ENCODE measurements around the gene C10orf105.

C10orf105 gene

DNA sequence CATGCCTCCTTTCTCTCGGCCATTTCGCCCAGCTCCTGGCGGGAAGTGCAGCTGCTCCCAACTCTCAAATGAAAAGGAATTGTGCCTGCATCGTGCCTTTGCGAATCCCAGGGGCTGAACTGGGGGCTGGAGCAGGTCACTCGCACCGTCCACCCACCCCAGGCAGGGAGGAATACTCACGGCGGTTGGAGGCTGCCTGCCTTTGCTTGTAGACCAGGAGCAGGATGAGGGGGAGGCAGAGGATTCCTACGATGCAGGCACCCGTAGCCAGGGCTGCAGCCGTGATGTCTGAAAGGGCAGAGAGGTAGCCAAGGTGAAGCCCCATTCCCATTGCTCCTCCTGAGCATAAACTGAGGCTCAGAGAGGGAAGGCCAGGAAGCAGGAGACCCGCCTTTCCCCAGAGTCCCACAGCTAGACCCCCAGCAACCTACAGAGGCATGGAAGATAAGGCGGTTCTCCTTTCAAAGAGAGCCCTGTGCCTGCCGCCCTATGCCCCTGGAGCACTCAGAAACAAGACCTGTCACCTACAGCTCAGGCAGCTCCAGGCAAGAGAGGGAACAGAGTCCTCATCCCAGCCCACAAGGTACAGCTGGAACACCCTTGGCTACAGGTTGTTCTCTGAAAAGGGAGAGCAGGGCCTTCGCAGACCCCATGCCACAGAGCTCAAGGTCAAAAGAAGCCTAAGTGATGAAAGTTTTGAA lies 35.8 kb upstream of the C10orf105 start:
- H3K9ac ChIP-seq (ENCODE audit: low read depth, low read length) = no peak overlapping the region
- H3K9me3 ChIP-seq (ENCODE audit: control insufficient read depth, insufficient read depth, low read length) = no peaks in the 10 kb centered on the region
- H3K36me3 ChIP-seq (ENCODE audit: insufficient read depth, low read length) = no peaks in the 10 kb centered on the region
- H3K4me1 ChIP-seq (ENCODE audit: insufficient read depth, low read length) = peaks cover 5% of the 10 kb centered on the region; the same call in 1 of the 2 replicates

DNA sequence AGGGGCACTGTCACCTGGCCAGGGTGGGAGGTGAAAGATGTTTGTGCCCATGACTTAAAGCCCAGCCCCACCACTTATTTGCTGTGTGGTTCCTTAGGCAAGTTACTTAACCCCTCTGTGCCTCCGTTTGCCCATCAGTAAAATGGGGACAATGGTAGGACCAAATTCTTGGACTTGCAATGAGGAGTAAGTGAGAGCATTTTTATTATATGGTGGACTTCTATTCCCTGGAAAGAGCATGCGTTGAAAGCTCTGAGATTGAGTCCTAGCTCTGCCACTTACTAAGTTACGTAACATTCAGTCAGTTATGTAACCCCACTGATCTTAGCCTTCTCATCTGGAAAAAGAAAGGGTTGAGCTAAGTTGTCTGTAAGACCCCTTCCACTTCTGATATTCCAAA lies 35.0 kb upstream of the C10orf105 start:
- no peak overlapping the region for H3K9ac ChIP-seq (ENCODE audit: low read depth, low read length)
- no peaks in the 10 kb centered on the region for H3K36me3 ChIP-seq (ENCODE audit: insufficient read depth, low read length)
- H3K4me1 ChIP-seq (ENCODE audit: insufficient read depth, low read length) = peaks cover 5% of the 10 kb centered on the region; the same call in 1 of the 2 replicates
- H3K9me3 ChIP-seq (ENCODE audit: control insufficient read depth, insufficient read depth, low read length) = no peaks in the 10 kb centered on the region

DNA sequence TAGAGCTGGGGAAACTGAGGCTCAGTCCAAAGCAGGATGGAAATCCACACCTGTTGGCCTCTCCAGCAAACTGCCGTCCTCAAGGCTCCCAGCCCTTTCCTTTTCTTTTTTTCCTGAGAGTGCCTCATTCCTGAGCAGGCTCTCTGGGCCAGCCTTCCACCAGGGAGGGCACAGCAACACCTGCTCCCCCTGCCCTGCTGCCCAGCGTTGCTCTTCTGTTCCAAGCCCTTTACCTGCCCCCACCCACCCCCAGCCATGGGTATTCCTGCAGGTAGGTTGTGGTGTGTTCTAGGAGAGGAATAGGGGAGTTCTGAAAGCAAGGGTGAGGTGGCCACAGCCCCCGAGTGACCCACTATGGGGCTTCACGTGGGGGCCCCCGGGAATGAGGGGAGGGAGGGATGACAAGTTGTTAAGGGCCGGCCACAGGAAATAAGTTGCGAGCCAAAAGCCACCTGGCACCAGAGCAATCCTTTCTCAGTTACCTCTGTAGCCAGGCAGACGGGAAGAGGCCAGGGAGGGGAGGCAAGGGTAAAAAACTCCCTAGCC lies 34.5 kb upstream of the C10orf105 start:
- no peaks in the 10 kb centered on the region for H3K9me3 ChIP-seq (ENCODE audit: control insufficient read depth, insufficient read depth, low read length)
- H3K4me1 ChIP-seq (ENCODE audit: insufficient read depth, low read length) = peaks cover 5% of the 10 kb centered on the region; the same call in 1 of the 2 replicates
- no peak overlapping the region for H3K9ac ChIP-seq (ENCODE audit: low read depth, low read length)
- H3K36me3 ChIP-seq (ENCODE audit: insufficient read depth, low read length) = no peaks in the 10 kb centered on the region

DNA sequence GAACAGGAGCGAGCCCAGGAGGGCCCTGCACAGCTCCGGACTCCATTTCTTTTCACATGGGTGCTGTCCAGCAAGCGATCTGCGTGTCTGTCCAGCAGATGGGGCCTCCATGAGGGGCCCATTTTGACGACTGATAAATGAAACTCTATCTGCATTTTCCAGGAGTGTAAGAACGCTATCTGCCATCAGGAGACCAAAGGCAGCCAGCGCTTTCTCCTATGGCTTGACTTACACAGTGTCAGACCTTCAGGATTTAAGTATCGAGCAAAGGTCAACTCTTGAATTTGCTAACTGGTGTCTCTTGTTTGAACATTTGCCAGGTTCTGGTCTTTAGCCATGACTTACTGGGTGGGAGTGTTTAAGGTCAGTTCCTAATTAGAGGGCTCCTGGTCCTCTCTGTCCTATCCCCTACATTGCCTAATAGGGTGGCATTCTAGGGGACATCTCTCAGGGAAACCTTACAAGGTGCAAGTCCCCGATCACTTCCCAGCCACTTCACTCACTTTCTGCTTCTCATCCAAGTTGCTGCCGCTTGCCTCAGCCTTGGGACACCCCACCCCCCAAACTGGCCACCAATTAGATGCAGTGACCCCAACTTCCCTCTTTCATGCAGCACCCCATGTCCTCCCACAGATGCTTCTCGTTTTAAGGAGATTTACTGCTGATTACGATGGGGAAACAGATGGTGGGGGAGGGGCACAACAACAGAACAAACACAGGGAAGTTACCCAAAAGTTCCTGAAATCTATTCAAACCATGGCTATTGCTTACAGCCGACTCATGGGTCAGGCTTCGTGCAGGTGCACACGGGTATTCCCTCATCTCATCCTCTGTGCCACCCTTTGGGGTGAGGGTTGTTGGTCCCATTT lies 33.7 kb upstream of the C10orf105 start:
- Histone ChIP-seq H3K36me3 (ENCODE audit: insufficient read depth, low read length) (no peaks in the 10 kb centered on the region), H3K9me3 (ENCODE audit: control insufficient read depth, insufficient read depth, low read length) (no peaks in the 10 kb centered on the region), H3K4me1 (ENCODE audit: insufficient read depth, low read length) (peaks cover 5% of the 10 kb centered on the region; the same call in 1 of the 2 replicates), H3K9ac (ENCODE audit: low read depth, low read length) (no peak overlapping the region)

DNA sequence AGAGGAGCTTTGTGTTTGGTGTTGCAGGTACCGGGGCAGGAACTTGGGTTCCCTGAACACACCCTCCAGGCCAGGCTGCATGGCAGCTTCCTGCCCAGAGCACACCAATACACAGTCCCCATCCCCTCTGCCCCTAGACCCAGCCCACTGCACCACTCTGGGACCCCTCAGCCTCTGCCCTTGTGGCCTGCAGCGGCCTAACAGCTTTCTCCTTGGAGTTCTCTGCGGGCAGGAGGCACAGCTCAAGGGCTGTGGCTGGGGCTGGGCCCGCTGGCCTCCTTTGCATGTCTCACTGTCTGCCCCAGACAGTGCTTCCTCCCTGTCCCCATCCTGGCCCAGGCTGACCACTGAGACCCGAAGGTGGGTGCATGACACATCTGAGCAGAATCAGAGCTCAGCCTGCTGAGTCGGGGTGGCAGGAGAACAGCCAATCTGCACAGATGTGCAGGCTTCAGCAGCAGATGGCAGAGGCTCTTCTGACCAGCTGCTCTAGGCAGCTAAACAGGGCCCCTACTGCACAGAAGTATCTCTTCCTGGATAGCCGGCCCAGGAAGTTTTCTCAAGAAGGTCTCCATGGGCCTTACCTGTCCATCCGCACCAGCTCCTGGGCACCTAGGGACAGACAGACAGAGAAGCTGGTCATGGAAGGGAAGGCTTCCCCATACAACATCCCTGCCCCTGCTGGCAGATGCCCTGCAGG lies 33.0 kb upstream of the C10orf105 start:
- Histone ChIP-seq H3K9ac (ENCODE audit: low read depth, low read length) (no peak overlapping the region), H3K9me3 (ENCODE audit: control insufficient read depth, insufficient read depth, low read length) (no peaks in the 10 kb centered on the region), H3K4me1 (ENCODE audit: insufficient read depth, low read length) (peaks cover 4% of the 10 kb centered on the region; the same call in 1 of the 2 replicates), H3K36me3 (ENCODE audit: insufficient read depth, low read length) (no peaks in the 10 kb centered on the region)

DNA sequence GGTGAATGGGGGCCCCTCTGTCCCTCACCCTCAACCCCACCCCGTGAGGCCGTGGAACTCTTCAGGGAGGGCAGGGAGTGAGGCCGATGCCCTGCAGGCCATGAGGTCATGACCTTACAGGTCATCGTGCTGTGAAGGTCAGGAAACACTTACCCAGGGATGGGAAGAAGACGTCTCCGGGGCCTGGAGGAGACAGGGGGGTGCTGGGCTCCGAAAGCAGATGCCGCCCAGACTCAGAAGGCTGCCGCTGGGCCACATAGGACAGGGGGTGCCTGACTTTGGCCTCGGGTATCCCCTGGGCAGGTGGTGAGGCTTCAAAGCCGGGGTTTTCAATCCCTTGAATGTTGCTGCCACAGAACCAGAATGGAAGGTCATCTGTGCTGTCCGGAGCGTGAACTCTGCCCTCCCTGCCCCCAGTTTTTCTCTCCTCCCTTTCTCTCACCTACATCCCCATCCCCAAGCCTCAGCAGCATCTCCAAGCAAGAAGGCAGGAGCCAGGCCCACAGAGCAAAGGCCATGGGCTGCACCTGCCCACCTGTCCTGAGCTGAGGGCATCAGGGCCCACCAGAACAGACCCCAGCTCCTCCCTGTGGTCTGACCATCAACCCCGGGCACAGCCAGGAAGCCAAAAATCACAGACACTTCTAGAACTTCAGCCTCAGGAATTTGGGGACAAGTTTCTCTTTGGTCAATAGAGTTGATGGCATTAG lies 32.1 kb upstream of the C10orf105 start:
- peaks cover 7% of the 10 kb centered on the region; the same call in 1 of the 2 replicates for H3K4me1 ChIP-seq (ENCODE audit: insufficient read depth, low read length)
- H3K36me3 ChIP-seq (ENCODE audit: insufficient read depth, low read length) = no peaks in the 10 kb centered on the region
- no peaks in the 10 kb centered on the region for H3K9me3 ChIP-seq (ENCODE audit: control insufficient read depth, insufficient read depth, low read length)
- no peak overlapping the region for H3K9ac ChIP-seq (ENCODE audit: low read depth, low read length)

DNA sequence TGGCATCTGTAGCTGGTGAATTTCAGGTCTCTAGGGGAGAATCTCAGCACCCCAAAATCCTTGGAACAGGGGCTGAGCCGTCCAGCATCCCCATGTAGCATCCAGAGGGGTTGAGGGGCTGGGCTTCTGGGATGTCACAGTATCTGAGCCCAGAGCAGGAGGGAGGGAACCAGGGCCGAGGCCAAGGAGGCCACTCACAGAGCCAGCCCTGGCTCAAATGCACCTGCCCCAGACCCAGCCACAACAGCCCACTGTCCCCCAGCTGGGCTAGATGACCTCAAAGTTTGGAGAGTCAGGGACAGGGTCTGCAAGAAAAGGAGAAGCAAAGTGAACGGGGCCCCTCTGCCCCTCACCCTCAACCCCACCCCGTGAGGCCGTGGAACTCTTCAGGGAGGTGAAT lies 31.4 kb upstream of the C10orf105 start:
- H3K36me3 ChIP-seq (ENCODE audit: insufficient read depth, low read length) = no peaks in the 10 kb centered on the region
- no peak overlapping the region for H3K9ac ChIP-seq (ENCODE audit: low read depth, low read length)
- H3K4me1 ChIP-seq (ENCODE audit: insufficient read depth, low read length) = peaks cover 12% of the 10 kb centered on the region; the same call in 1 of the 2 replicates
- no peaks in the 10 kb centered on the region for H3K9me3 ChIP-seq (ENCODE audit: control insufficient read depth, insufficient read depth, low read length)

DNA sequence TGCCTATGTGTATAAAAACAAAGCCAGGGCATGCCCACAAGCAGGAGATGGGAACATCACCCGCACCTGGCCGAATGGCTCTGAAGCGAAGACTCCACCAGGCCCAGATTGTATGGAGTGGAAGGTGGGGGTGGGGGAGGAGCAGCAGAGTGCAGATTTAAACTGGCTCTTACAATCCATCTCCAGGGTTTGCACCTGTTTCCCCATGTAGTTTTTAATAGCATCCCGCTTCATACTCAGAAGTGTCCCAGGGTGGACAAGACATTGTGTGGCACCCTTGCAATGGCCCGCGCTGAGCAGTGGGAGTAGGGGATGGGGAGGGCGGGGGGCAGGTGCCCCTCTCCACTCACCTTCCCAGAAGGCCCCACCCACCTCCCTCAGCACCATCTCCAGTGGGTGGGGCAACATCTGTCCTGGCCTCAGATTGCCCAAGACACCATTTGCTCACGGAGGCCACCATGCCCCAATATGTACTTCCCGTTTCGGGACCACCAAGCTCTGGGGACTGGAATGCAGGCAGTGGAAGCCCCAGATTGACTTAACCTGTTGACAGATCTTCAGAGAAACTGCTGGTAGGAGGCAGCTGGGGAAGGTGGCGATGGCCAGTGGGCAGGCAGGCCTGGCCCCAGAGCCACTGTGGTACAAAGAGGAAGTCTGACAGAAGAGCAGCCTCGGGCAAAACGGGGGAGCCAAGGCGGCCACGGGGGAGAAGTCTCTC lies 30.7 kb upstream of the C10orf105 start:
- Histone ChIP-seq H3K4me1 (ENCODE audit: insufficient read depth, low read length) (peaks cover 12% of the 10 kb centered on the region; the same call in 1 of the 2 replicates), H3K36me3 (ENCODE audit: insufficient read depth, low read length) (no peaks in the 10 kb centered on the region), H3K9ac (ENCODE audit: low read depth, low read length) (no peak overlapping the region), H3K9me3 (ENCODE audit: control insufficient read depth, insufficient read depth, low read length) (no peaks in the 10 kb centered on the region)

DNA sequence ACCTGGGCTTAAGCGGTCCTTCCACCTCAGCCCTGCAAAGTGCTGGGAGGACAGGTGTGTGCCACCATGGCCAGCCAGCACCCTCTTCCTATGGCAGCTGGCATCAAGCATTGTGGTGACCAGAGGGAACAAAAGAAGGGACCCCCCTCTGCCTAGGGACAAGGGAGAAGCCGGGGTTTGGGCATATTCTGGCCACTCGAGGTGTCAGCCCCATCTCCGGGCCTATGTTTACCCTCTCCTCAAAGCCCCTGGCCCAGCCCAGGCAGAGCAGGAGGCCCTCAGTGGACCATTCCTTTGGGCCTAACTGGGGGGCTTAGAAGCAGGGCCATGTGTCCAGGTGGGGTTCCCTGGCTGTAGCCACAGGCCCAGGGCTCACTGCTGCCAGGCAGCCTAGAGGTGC lies 29.8 kb upstream of the C10orf105 start:
- no peaks in the 10 kb centered on the region for H3K9me3 ChIP-seq (ENCODE audit: control insufficient read depth, insufficient read depth, low read length)
- H3K4me1 ChIP-seq (ENCODE audit: insufficient read depth, low read length) = peaks cover 12% of the 10 kb centered on the region; the same call in 1 of the 2 replicates
- no peak overlapping the region for H3K9ac ChIP-seq (ENCODE audit: low read depth, low read length)
- no peaks in the 10 kb centered on the region for H3K36me3 ChIP-seq (ENCODE audit: insufficient read depth, low read length)

DNA sequence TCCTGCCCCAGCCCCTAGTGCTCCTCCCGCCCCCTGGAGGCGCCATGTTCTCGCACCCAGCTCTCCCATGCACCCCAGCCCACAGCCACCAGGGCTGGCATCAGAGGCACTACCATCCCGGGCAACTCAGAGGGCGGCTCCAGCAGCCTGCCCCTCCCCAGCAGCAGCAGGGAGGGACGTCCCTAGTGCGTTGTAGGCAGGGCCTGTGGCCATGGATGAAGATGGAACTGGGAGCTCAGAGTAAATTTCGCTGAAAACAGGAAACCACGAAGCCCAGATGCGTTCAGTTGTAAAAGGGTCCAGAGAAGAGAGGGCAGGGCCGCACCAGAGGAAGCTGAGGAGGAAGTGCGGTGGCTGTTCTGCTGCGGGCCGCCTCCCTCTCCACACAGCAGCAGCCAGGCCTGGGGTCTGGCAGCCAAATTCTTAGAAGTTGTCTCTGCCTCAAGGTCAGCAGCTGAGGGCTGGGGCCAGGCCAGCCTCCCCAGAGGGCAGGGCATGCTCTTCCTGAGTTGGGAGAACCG lies 29.2 kb upstream of the C10orf105 start:
- Histone ChIP-seq H3K9me3 (ENCODE audit: control insufficient read depth, insufficient read depth, low read length) (no peaks in the 10 kb centered on the region), H3K9ac (ENCODE audit: low read depth, low read length) (no peak overlapping the region), H3K36me3 (ENCODE audit: insufficient read depth, low read length) (no peaks in the 10 kb centered on the region), H3K4me1 (ENCODE audit: insufficient read depth, low read length) (peaks cover 12% of the 10 kb centered on the region; the same call in 1 of the 2 replicates)

DNA sequence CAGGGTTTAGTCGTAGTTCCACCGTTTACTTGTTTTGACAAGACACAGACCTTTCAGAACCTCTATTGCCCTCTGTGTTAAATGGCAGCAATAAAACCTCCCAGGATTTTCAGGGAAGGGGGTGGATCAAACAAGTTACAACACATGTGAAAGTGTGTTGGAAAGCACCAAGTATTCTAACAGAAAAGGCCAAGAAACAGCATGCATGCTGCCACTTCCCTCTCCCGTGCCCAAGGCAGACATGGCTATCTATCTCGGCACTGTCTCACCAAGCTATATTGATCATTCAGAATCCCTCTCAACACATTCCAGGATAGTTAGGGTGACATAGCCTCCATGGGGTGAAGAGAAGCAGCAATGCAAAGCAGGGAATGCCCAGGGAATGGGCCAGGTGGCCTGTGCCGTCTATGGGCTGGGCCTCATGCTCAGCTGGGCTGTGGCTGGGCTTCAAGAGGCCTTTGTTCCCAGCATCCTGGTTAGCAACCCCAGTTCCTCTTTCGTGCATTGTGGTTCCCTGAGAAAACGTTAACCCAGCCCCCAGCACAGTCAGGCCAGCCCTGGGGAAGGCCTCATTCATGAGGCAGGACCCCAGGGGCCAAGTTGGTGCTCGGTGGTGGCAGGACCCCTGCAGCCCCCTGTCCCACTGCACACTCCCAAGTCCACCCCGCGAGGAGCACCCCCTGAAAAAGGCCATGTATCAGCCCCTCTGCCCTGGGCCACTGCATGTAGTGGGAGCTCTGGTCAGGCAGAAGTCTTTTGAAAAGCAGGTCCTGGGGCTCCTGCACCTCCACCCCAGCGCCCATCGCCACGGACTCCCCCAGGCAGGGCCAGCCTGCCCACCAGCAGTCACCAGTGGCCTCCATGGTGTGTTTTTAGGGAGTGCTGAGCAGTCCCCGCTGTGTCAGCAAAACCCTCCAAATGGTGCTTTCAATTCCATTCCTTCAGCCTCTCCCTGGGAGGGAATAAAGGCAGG lies 28.3 kb upstream of the C10orf105 start:
- Histone ChIP-seq H3K4me1 (ENCODE audit: insufficient read depth, low read length) (peaks cover 12% of the 10 kb centered on the region; the same call in 1 of the 2 replicates), H3K9me3 (ENCODE audit: control insufficient read depth, insufficient read depth, low read length) (no peaks in the 10 kb centered on the region), H3K9ac (ENCODE audit: low read depth, low read length) (no peak overlapping the region), H3K36me3 (ENCODE audit: insufficient read depth, low read length) (no peaks in the 10 kb centered on the region)

DNA sequence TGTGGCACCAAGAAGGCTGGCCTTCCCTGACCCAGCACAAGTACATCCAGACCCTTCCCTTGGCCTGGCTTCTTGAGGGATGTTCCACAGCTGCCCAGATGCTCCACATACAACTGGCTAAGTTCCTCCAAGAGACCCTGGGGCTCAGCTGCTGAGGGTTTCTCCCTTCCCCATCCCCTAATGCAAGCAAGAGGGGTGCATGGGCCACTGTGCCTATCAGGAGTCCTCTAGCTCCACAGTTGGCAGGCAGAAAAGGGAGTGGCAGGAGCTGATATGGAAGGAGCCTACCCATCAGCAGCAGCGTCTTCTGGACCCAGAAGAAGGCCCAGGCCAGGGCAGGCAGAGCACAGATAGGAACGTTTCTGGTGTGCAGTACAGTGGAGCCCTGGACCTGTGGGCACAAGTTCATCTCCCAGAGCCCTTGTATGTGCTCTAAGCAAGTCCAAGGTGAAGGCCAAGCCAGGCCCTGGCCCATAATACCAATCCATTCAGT lies 27.5 kb upstream of the C10orf105 start:
- no peaks in the 10 kb centered on the region for H3K36me3 ChIP-seq (ENCODE audit: insufficient read depth, low read length)
- H3K9ac ChIP-seq (ENCODE audit: low read depth, low read length) = no peak overlapping the region
- peaks cover 12% of the 10 kb centered on the region; the same call in 1 of the 2 replicates for H3K4me1 ChIP-seq (ENCODE audit: insufficient read depth, low read length)

More for the DNA sequence above, 27.5 kb upstream of the C10orf105 start:
- H3K9me3 ChIP-seq (ENCODE audit: control insufficient read depth, insufficient read depth, low read length) = no peaks in the 10 kb centered on the region

Measured in ES-I3 (cell line).